GM19438 (cell line): ENCODE data around the gene GULP1.

Experiments used
- ATAC-seq: cut with Tn5 transposase; IDR thresholded peaks from one replicate; pipeline ENCODE4 v1.9.1; 2021; ENCODE audit warnings: low read depth; ENCODE audit not compliant: unreplicated experiment

Gene GULP1

GRCh38 chr2:188414411-188414810, 122.7 kb downstream of the GULP1 start:
- no peak for ATAC-seq

GRCh38 chr2:188414869-188415753, 123.4 kb downstream of the GULP1 start:
- no peak for ATAC-seq

GRCh38 chr2:188415754-188416083, 124.0 kb downstream of the GULP1 start:
- no peak for ATAC-seq

GRCh38 chr2:188416367-188416766, 124.7 kb downstream of the GULP1 start:
- ATAC-seq: no peak

- no peak for ATAC-seq
Measured at GRCh38 chr2:188422726-188423125, 131.1 kb downstream of the GULP1 start.

- ATAC-seq: no peak
Measured at GRCh38 chr2:188425266-188425665, 133.6 kb downstream of the GULP1 start.

DNA sequence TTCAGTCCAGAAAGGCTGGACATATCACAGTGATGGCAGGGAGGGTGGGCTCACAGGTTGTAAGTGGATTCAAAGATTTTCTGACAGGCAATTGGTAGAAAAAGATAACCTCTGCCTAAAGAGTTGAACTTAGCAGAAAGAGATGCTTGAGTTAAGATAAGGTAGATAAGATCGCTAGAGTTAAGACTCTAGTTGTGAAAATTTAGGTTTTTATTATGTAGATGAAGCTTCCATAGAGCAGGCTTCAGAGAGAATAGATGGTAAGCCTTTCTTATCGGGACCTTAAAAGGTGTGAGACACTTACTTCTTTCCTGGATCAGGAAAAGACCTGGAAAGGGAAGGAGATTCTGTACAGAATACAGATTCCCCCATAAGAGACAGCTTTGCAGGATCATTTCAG, 134.4 kb downstream of the GULP1 start:
- ATAC-seq: no peak

DNA sequence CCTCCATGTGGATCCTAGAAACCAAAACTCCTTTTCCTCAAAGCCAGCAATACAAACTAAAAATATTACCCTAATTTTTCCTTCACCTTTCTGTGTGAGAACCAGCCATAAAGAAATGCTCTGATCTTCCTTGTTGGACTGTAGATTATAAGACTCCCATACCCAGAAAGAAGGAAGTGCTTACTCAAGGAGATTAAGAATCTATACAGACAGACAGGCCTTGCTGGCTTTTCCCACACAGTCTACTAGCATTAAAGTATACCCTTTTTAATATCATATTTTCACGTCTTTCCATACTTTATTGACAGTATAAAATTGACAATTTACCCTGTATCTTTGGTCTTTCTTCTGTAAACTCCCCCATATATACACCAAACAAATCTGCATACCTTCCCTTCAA, 139.0 kb downstream of the GULP1 start:
- ATAC-seq: no peak

DNA sequence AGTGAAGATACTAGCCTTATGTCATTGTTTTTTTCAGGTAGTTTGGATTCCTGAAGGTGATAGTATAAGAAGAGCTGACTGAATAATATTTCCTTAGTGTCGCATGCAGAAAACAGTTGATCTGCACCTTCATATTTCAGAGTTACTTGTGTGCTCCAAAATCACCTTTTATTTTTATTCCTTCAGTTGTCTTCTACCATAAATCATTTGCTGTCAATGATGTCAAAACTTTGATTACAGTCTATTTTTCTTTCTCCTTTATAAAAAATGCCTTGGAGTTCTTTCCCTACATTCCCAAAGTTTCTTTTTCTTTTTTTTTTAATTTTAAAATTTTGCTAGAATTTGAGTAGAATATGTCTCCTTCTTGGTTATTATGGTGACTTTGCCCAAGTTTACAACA, 142.3 kb downstream of the GULP1 start:
- no peak for ATAC-seq

DNA sequence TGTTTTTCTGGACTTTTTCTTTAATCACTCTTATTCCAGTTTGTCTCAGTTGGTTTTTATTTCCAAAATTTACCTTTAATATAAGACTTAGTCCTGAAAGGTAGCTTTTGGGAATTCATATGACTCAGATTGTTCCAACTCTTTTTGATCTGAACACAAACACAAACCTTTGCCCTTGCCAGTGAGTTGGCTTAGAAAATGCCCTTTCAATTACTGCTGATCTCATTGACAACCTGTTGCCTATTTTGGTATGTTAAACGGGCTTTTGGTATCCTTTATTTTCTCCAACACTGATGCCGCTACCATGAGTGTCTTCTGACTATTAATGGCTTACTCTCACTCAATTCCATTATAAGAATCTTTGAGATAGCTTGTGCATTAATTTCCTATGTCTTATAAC, 143.4 kb downstream of the GULP1 start:
- ATAC-seq: no peak

DNA sequence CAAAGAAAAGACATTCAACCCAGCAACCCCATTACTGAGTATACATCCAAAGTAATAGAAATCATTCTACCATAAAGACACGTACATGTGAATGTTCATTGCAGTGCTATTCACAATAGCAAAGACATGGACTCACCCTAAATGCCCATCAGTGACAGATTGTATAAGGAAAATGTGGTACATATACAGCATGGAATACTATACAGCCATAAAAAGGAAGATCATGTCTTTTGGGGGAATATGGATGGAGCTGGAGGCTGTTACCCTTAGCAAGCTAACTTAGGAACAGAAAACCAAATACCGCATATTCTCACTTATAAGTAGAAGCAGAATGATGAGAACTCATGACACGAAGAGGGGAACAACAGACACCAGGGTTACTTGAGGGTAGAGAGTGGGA, 145.9 kb downstream of the GULP1 start:
- no peak for ATAC-seq

DNA sequence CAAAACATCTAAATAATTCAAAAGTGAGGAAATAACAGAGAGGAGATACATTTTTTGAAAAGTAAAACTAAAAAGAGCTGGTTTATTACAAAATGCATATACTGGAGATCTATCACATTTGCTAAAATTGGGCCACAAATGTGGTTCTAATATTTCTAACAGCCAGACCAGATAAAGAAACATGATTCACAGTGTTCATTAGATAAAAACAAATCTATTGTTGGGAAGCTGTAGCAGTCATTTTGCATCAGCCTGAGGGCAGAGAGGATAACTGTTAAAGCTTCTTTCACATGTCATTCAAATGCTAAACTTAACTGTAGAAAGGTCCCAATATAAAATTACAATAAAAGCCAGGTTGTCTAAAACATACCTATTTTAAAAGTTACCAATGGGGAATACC, 148.3 kb downstream of the GULP1 start:
- no peak for ATAC-seq

DNA sequence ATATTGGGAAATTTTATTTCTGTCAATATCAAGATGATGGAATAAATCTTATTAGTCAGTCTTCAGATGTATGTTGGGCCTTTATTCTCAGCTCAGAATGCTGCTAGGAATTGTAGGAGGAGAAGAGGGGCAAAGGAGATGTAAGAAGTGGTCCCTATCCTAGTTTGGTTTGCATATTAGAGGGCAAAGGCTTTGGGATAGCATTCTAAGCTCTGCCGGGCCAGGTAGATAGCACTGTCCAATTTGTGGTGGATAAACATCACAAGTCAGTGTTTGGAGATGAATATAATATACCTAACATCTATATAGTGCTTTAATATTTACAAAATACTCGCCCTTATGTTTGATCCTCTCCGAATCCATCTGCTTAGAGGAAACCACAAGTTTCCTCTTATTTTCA, 149.2 kb downstream of the GULP1 start:
- ATAC-seq: no peak

- no peak for ATAC-seq
Measured at GRCh38 chr2:188441288-188441947, 149.7 kb downstream of the GULP1 start.

- no peak for ATAC-seq
Measured at GRCh38 chr2:188443207-188443606, 151.5 kb downstream of the GULP1 start.

GRCh38 chr2:188444106-188444835, 152.6 kb downstream of the GULP1 start:
- ATAC-seq: no peak

- no peak for ATAC-seq
Measured at GRCh38 chr2:188449561-188449960, 157.9 kb downstream of the GULP1 start.

- no peak for ATAC-seq
Measured at GRCh38 chr2:188449971-188450370, 158.3 kb downstream of the GULP1 start.

DNA sequence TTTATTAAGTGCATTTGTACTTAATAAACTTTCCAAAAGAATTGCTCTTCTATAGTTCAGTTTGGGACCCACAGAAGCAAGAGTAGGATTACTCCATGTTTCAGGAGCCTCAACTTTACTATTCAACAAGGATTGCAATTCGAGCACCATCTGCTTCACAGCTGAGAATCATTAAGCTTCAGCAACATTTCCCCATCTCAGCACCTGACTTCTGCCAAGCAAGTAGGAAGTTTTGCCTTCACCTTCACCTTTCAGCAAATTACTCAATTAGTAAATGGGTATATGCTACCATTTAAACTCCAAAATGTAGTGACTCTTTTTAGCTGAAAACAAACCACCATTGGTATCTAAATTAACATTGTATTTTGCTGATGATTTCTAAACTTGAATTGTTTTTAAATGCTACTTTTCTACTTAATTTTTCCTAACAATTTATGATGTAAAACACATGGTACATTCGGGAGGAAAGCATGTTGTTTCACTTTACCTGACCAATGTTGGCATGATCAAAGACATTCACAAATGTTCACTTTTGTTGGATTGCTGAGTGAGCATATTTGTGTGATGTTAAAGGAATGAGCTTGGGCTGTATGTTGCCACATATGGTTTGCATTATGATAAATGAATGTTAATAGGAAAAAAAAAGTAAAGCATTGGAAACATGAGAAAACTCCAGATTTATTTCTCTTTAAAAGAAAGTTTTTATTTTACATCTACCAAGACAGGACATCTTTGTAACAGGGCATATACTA, 159.2 kb downstream of the GULP1 start:
- no peak for ATAC-seq

DNA sequence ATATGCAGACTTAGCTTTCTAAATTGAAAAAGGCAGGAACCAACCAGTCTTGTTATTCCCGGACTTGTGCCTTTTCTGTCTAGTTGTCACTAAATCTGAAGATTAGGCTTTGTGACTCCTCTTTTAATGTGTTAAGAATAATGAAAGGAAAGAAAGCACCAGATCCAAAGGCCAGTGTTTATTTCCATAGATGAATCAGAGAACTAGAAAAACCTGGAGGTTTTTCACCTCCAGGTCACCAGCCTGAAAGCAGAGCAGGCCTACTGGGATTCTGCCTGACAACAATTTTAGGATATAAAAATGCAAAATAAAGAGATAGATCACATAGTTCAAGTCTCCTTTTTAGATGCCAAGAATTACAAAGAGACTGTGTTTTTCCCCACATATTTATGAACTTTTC, 160.4 kb downstream of the GULP1 start:
- no peak for ATAC-seq
